Muscle of arm (tissue), 12 donors: ENCODE results near the gene MEPE. TPM values are rescaled to one million over a fixed set of nuclear protein-coding genes. Genes with fewer than 3 reads are reported as not detected.

Experiments used
- DNase-seq: peaks from one replicate; pipeline ENCODE4 v3.0.0-alpha.2; 2013
- polyA plus RNA-seq, 12 donors: library from polyadenylated mRNA; unstranded; fragments of 120-200 nt; gene quantifications; one replicate each; pipeline ENCODE4 v1.2.1, GENCODE V29; 2013; ENCODE audit not compliant: insufficient read length in 12 of 12

MEPE gene
- polyA plus RNA-seq, 12 donors: not detected

DNA sequence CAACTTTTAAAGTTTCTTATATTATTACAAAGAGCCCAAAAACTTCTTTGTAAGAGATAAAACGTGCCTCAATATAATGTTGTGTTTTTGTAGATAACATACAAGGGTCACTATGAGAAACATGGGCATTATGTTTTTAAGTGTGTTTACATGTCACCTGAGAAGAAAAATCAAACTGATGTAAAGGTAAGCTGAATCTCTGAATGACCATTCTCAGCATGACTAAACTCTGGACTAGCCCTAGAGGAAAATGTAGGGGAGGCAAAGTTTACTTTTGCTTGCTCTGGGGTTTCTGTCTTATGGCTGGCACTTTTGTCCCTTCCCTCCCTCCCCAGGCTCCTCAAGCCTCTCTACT is 6.8 kb downstream of the MEPE start:
- DNase-seq: no peak

DNA sequence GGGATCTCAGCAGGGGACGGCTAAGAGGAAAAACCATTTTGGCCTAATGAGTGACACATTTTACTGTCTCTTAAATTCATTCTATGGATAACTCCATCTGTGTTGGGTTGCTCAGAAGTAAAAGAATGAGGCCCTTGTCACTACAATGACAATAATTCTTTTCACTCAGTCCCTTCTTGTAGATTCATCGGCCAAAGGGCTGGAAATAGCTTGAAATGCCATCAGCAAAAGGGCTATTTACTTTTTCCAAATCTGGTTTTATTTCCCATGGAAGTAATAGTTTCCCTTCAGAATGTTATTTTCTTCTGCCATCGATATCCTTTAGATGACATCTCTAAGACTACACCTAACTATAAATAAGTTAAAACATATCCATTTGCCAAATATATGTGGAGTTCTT is 7.4 kb downstream of the MEPE start:
- DNase-seq: no peak

DNA sequence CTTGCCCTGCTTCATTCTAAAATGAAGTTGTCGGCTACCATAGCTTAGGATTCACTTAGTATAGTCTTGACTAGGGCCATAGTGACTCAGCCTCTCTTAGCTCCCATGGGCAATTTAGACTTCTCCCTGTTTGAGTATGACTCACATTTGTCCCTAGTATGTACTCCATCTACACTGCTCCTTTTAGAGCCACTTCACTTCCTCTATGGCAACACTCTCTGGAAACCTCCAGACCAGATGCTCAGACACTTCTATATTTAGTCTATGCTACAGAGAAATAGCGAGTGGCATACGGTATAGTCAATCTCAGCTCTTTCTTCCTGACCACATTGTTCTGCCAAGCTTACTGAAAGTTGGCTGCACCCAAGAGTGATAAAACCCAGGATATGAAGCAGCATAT is 11.2 kb downstream of the MEPE start:
- DNase-seq: no peak

DNA sequence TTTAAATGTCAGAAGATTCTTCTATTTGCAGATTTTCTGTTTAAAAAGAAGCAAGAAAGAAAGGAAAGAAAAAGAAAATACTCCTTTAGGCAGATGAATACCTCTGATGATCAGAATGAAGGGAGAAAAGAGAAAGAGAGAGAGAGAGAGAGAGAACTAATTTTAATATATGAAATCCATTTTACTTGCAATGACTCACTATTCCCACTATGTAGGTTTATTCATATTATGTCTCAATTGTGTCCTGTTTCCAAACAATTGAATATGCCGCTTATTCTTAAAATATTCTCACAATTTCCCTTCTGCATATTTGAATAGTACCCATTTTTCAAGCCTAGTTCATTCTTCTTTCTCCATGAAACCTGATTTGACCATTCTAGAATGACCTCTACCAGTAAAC is 11.7 kb downstream of the MEPE start:
- DNase-seq: no peak

DNA sequence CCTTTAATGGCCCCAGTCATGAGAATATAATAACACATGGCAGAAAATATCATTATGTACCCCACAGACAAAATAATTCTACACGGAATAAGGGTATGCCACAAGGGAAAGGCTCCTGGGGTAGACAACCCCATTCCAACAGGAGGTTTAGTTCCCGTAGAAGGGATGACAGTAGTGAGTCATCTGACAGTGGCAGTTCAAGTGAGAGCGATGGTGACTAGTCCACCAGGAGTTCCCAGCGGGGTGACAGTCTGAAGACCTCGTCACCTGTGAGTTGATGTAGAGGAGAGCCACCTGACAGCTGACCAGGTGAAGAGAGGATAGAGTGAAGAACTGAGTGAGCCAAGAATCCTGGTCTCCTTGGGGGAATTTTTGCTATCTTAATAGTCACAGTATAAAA is 13.5 kb downstream of the MEPE start:
- DNase-seq: no peak

DNA sequence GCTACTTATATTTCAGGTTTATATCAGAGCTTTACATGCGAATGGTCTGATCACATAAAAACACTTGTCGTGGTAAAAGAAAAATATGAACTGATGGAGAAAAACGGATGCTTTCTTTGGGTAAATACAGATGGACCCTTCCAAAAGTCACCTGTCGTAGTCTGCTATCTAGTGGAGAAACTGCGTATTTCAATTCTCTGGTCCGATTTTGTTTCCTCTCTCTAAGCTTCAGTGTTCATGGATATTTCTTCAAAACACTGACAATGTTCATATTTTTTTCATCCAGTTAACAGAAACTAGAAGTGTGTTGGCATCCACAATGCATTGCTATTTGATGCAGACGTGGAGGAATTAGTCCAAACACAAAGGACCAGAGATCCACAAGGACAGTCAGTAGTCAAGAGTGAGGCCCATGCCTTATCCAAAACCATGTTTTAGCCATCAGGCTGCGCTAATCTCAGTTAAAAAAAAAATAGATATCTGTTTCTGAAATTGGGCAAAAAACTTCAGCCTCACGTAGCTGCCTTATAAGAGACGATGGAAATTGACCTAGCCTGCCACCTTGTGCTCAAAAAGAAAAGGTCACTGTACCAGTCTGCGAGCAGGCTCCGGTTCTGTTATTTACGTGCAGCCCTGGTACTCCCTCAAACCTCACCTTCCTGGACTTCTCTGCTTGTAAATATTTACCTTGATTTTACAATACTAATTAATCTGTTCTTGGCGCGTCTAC is 16.0 kb downstream of the MEPE start:
- DNase-seq: peak; percentile 65

DNA sequence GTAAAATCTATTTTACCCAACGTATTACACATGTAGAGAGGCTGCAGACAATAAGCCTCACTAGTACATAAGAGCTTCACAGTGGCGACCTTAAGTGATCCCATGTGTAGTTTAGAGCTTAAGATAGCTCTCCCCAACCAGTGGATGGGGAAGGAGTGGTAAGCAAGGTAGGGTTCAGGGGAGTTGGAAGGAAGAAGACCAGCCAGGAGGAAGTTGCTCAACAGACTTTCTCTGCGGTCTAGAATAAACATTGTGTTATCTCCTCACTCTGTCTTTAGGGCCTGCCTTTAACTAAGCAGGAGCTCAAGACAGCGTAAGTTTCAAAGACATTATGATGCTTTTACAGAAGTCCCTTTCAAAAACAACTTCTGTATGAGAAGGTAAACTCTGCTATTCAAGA is 16.8 kb downstream of the MEPE start:
- no peak for DNase-seq

DNA sequence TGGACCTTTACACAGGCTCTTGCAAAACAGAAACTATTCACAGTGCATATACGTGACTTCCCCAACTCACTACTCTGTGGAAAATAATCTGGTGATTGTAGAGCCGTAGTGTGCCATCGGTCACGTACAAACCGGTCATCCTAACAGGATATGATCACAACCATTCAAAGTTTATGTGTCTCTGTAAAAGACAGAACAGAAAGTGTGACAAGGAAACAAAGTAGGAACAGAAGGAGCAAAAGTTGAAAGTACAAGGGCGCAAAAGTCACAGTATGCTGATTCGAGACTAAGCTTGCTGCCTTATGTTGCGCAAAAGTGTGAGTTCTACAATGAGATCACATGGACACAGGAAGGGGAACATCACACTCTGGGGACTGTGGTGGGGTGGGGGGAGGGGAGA is 18.6 kb downstream of the MEPE start:
- DNase-seq: no peak

DNA sequence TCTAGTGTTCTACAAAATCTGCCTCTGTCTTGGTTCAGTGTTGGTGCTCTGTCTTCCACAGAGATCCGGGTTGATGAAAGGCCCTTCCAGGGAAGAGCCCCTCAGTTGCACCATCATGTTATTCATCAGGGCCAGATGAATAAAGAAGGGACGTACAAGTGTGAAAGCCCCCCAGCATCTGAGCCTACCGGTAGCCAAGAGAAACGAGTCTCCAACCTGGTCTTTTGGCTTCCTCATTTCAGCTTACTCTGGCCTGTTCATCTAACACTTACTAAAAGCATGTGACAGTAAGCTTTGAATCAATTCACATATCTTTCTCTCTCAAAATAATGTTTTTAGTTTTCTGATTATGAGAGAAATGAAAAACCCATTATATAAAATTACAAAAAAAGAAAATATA is 19.2 kb downstream of the MEPE start:
- no peak for DNase-seq

DNA sequence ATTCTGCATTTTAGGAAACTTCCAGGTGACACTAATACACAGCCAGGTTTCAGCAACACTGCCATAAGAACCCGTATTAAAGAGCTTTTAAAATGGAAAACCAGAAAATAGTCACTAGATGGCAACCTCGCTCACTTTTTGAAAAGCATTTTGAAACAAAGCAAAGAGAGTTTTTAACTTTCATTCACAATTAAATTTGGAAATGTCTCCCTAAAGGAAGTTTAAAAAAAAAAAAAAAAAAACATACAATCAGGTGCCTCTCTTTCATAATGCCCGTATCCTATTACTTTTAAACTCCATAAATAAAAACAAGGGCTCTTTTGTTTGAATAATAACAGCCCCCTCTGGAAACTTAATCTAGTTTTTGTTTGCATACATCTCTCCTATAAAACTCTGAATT is 20.3 kb downstream of the MEPE start:
- peak; percentile 57 for DNase-seq

DNA sequence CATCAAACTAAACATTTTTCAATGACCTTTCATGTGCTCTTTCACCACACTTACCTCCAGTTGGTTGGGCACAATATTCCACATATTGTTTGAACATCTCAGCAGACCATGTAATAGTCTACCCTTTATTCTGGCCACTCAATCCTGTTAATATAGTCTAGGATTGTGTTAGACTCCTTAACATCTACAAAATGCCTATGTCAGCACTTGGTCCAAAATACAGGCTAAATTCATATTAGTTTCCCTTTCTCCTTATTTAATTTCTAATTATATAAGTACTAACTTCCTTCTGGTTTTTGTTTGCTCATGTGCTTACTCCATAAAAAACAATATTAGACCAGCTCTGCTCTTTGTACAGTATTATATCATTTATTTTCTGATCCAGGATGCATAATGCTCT is 21.1 kb downstream of the MEPE start:
- no peak for DNase-seq

DNA sequence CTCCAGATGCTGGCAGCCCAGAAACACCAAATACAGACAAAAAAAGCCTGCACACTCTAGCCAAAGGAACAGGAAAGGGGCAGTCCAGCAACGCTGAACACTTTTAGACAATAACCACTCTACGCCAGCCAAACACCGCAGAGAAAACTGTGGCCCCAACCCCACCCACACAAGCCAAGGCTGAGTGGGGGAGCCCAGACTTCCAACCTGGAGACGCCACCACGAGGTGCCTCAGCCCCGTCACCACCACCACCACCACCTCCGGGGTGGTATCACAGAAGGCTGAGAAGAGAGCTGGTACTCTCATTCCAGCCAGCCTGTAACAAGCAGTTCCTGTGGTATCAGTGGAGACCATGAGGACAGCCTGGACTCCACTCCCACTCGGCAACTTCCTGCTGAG is 22.8 kb downstream of the MEPE start:
- DNase-seq: no peak

DNA sequence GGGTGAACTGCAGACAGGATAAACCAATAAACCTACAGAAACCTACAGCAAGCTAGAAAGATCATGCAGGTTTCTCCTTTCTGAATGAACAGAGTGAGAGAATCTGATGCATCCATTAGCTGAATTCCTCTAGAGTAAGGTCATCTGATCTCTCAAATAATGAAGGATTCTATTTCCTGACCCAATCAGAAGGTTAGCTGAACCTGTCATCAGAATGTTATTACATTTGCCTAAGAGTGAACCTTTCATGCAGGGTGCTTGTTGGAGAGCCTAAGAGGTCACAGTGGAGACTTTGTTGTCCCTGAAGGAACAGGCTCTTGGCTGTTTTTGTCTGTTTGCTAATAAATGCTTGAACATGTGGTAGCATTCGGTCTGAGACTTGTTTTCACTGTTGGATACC is 24.0 kb downstream of the MEPE start:
- no peak for DNase-seq

DNA sequence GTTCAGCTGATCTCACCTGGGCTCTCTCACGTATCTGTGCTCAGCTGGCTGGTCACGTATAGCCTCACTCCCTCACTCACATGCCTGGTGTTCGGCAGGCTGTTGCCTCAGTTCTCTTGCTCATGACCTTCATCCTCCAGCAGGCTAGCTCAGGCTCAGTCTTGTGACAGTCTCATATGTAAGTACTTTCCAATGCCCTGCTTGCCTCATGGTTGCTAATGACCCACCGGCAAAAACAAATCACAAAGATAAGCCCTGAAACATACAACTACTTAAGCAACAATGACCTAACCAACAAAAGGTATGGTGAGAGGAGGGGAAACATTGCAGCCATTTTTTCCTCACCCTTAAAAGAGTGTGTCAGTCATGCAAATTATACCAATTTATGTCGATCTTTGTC is 25.0 kb downstream of the MEPE start:
- no peak for DNase-seq

DNA sequence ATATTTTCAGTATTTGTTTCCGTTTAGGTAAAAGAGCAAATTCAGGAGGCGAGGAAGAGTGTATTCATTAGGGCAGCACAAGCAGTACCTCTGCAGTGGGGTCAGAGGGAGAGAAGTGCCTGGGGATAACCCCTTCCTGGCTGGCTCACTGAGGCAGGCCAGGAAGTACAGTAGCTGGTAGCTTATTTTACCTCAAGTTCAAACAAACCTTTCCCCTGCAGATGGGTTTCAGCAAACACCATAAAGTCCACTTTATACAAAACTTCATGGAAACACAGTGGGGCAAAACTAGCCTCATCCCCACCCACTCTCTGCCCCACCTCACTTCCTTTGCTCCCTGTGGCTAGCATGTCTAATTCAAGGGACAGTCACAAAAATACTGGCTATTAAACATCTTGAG is 29.5 kb downstream of the MEPE start:
- no peak for DNase-seq

DNA sequence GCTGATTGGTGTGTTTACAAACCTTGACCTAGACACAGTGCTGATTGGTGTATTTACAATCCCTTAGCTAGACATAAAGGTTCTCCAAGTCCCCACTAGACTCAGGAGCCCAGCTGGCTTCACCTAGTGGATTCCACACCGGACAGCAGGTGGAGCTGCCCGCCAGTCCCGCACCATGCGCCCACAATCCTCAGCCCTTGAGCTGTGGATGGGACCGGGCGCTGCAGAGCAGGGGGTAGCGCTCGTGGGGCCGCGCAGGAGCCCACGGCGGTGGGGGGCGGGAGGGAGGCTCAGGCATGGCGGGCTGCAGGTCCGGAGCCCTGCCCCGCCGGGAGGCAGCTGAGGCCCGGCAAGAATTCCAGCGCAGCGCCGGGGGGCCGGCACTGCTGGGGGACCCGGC is 30.7 kb downstream of the MEPE start:
- DNase-seq: no peak

DNA sequence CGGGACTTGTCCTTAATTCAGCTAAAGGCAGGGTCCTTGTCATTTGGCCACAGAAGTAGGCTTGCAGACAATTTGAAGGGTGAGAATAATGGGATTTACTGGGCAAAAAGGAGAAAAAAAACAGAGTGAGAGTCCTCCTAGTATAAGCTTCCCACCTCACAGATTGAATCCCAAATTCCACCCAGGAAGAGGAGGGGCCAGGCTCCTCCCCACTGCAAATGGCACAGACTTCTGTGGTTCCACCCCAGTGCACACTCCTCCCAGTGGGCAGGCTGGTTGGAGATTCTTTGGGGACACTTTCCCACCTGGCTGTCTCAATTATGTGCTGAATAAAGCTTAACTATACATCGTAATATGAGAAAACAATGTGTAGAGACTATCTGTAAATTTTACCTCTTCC is 31.6 kb downstream of the MEPE start:
- no peak for DNase-seq

DNA sequence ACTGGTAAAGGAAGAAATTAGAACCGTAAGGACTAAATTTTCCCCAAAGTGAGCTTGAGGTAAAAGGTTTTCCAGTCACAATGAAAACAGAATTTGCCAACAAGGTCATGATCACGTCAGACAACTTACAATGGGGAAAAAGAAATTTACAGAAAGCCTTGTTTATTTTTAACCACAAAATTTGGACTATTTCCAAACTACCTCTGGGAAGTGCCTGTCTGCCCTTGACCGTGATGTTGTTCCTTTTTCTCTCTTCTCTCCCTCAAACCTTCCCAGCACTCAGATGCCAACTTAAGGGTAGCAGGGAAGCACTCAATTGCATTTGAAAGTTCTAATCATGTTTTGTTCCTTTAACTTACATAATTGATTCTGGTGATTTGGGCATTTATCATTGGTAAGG is 32.5 kb downstream of the MEPE start:
- DNase-seq: no peak

DNA sequence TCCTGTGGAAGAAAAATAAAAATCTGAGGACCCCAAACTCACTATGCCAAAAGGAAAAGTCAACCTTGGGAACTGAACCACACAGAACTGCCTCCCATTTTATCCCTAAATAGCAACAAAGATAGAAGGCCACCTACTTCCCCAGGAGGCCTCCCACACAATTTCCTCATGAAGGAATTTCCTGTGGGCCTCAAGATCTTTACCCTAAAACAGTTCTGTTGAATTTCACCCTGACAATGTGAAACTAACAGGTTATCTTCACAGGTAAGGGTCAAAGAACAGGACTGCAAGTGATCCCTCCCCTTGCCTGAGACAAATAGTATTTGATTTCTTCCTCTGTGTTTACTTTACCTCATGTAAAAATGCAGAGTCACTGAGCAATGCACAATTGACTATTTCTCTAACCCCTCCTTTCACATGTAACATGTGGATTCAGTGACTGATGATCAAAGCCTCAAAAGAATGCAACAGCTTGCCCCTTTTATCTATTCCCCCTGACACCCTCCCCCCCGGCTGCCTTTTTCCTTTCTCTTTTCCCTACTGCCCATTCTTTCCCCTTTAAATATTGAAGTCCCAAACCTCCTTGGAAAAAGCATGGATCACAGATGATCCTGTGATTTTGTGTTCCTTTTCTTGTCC is 33.3 kb downstream of the MEPE start:
- no peak for DNase-seq

DNA sequence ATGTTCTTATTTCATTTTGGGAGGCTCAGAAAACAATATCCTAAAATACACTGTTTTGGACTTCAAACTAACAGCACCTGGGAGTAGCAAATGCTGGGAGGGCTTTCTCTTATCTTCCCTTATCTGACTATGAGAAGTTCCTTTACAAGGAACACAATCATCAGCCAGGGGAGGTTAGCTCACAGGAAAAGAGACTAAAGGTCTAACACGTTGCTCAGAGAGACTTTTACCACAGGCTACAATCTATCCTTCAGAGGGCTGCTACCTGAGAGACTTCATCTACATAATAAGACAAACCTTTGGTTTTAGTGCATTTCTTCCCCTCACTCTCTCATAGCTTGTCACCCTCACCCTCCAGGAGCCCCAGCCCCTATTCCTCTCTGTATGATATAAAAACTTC is 35.8 kb downstream of the MEPE start:
- no peak for DNase-seq

DNA sequence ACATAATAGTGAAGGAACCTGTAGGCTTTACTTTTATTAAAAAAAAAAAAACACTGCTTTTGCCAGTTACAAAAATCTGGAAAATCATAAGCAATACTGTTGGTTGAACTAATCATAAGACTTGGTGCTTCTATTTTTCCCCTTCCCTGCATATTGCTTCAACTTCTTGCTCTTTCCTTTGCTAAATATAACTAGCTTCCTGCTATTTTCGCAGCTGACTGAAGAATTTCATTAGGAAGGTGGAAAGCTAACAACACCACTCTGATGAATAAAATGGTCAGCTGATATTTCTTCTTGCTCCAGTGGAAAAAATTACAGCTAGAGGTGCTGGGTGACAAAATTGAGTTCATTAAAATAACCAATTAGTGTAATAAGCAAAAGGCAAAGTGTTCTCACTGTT is 39.3 kb downstream of the MEPE start:
- DNase-seq: no peak

DNA sequence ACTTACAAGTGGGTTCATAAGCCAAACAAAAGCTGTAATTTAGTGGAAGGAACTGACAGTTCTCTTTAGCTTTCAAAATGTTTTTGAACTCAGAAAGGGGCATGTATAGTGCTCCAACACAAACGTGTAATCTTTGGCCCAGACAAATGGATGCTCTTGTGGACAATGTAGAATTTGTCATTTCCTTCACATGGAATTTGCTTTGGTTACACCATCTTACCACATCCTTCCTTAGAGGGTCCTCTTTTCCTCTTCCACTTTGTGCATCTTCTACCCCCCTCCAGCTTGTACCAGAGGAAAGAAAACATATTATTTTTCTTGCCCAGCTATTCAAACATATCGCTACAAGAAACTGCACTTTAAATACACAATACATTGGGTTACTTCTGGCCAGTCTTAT is 42.4 kb downstream of the MEPE start:
- DNase-seq: no peak

DNA sequence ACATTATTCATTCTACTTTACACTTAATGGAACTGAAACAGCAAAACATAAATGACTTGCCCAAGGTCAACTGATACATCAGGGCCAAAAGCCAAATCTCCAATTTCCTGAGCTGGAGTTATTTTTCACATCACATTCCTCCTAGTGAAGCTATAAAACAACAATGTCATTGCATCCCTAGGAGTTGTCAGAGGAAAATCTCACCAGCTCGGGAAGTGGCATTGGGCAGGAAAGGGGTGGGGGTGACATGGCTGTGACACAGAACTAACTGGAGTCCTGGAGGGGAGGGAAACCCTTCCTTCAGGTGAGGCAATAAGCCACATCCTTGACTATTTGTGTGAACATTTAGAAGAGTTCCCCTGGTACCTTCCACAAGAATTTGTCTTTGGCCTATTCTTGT is 47.3 kb downstream of the MEPE start:
- DNase-seq: no peak

DNA sequence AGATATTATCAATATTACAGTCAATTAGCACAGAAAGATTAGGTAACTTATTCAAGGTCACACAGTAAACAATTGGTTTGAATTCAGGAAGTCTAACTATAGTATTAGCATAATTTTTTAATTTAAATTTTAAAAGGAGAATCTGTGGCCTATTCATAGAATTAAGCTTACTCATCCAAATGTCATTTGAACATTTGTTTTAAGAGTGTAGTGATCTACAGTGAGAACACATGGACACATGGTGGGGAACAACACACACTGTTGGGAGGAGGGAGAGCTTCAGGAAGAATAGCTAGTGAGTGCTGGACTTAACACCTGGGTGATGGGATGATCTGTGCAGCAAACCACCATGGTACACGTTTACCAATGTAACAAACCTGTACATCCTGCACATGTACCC is 48.3 kb downstream of the MEPE start:
- DNase-seq: no peak
